HTR-8/SVneo (cell line): ENCODE data around the gene SYNE2.
A peak's percentile ranks its signal among the peaks of the same experiment; 100 is the strongest.

Source experiments
- DNase-seq: peaks from one replicate; pipeline ENCODE4 v3.0.0; 2011; ENCODE audit warnings: low spot score, mixed read lengths; ENCODE audit not compliant: insufficient read length
- FAIRE-seq: peaks from 2 replicates; lab custom pipeline; 2011; peaks lifted over from hg19 to GRCh38; lab: Jason Lieb, UNC

SYNE2 gene

GRCh38 chr14:63908667-63909264 is 56.0 kb downstream of the SYNE2 start:
- peak; percentile 97 for FAIRE-seq
- DNase-seq, result no peak

DNA sequence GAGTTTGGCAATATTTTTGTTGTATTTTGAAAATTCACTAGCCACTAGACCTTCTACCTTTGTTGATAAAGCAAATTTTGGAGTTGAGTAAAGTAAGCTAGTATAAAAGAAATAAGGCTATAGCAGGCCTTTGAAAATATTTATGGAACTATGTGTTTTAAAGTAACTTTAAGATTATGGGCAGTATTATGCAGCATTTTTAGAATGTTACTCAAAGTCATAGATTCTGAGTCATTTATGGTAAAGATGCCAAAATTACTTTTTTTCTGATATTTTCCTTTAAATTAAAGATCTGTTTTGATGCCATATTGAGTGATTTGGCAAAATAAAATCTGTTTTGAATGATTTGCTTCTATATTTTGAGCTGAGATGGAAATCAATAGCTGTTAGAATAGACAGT is 57.2 kb downstream of the SYNE2 start:
- peak; percentile 36 for FAIRE-seq
- DNase-seq, result no peak

DNA sequence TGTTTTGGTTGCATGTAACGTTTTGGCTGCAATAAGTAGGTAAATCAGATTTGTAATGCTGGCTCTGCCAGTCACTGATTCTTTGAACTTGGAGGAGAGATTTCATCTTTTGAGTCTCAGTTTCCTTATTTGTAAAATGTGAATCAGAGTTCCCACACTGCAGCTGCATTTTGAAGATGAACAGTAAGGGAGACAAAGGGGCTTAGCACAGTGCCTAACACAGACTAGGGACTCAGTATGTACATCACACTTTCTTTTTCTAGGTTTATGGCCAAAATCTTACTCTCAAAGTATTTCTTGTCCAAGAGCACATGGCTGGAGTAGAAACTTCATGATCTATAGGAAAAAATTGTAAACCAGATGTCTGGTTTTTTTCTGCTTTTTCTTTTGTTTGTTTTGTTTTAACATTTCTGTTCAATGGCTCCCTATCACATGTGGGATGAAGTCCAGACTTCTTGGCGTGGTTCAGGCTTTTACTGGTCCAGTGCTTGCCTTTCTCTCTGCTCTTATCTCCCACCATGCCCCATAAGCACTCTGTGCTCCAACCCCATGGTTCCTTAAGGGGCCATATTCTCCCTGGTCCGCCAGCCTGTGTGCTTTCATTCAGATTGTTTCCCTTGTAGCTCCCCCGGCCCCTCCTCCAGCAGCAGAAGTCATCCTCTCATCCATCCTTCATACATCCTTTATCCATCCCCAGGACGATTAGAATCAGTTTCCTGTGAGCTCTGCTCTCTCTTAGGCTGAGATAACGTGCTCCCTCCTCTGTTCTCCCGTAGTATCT is 58.0 kb downstream of the SYNE2 start:
- FAIRE-seq (no peak), DNase-seq (no peak)

- FAIRE-seq, result no peak
- DNase-seq, result no peak
Measured at GRCh38 chr14:63911404-63911803, 58.6 kb downstream of the SYNE2 start.

- DNase-seq, result no peak
- FAIRE-seq, result no peak
Measured at GRCh38 chr14:63912286-63912685, 59.5 kb downstream of the SYNE2 start.

DNA sequence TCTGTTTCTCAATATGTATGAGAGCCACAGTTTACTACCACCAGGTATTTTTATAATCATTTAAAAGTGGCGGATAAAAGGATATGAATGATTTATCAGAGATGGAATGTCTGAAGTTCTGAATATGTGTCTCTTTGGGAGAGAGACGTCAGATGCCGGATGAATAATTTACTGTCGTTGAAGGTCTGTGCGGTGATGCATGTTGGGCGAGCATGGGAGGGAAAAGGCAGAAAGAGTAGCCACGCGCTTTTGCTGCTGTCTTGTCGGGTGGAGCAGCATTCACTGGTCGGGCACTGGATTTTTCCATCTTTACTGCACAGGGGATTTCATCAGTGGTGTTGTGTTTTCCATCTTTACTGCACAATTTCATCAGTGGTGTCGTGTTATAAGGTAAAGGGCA is 65.6 kb downstream of the SYNE2 start:
- DNase-seq, result no peak
- no peak for FAIRE-seq

DNA sequence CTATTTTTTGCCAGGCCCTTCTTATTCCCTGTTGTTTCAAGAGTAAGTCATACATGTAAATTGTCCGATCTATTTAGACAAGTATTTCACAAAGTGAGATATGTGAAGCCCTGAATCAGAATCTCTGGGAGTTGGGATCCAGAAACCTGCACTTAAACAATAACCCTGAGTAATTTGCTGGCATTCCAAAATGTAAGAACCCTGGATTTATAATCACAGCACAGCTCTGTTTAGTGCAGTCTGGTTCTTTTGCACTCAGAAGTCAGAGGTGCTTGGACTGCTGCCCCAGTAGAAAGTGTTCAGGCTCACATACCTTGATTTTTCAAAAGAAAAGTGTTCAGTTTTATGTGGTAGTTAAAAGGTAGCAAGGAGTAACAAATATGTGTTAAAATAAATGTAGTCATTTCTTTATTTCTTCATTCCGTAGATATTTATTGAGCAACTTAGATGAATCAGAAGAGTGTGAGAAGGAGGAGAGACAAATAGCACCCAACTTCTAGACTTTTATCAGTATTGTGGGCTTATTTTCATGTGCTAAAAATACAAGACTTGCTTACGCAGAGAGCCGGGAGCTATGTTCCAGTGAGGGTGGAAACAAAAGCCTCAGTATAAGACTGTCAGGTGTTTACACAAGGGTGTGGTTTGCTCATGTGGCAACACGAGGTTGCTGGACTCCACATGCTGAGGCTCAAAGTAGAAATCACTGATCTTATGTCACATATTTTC is 70.1 kb downstream of the SYNE2 start:
- FAIRE-seq (peak; percentile 93), DNase-seq (no peak)

- DNase-seq (no peak), FAIRE-seq (no peak)
Measured at GRCh38 chr14:63923422-63923752, 70.6 kb downstream of the SYNE2 start.

- no peak for FAIRE-seq
- DNase-seq, result no peak
Measured at GRCh38 chr14:63924375-63924774, 71.6 kb downstream of the SYNE2 start.

- DNase-seq, result no peak
- no peak for FAIRE-seq
Measured at GRCh38 chr14:63926641-63927040, 73.8 kb downstream of the SYNE2 start.

DNA sequence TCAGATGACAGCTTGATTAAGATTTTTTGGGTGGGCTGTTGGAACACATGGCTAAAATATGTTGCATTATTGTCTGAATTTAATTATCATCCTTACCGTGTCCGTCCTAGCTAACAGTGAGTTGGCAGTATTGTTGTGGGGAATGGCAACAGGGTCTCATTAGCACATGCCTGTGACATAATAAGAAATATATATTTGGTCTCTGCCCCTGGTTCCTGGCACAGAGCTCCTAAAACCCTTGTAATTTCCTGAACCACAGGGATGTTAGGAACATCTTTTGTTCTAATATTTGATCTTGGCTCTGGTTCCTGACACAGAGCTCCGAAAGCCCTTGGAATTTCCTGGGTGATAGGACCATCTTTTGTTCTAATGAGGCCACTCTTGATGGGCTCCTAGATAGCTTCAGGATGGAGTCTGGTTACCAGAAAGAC is 76.0 kb downstream of the SYNE2 start:
- DNase-seq (no peak), FAIRE-seq (peak; percentile 90)

GRCh38 chr14:63933110-63933509 is 80.3 kb downstream of the SYNE2 start:
- peak; percentile 89 for FAIRE-seq
- DNase-seq, result no peak

DNA sequence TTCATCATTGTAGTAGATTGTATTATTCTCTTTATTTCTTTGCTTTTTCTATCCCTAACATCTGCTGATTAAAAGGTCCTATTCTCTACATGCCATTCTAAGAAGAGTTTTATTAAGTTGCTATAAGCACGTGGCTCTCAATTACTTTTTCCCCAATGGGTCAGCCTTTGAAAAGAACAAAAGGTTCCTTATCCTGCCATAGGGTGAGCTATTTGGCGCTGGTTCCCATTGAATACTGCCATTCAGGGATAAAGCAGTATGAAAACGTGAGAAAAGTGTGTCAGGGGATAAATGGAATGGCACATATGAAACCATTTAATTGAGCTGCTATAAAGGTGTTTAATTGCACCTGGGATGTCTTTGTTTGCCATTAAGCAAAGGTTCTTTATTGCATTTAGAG is 80.9 kb downstream of the SYNE2 start:
- no peak for DNase-seq
- FAIRE-seq, result peak; percentile 93

DNA sequence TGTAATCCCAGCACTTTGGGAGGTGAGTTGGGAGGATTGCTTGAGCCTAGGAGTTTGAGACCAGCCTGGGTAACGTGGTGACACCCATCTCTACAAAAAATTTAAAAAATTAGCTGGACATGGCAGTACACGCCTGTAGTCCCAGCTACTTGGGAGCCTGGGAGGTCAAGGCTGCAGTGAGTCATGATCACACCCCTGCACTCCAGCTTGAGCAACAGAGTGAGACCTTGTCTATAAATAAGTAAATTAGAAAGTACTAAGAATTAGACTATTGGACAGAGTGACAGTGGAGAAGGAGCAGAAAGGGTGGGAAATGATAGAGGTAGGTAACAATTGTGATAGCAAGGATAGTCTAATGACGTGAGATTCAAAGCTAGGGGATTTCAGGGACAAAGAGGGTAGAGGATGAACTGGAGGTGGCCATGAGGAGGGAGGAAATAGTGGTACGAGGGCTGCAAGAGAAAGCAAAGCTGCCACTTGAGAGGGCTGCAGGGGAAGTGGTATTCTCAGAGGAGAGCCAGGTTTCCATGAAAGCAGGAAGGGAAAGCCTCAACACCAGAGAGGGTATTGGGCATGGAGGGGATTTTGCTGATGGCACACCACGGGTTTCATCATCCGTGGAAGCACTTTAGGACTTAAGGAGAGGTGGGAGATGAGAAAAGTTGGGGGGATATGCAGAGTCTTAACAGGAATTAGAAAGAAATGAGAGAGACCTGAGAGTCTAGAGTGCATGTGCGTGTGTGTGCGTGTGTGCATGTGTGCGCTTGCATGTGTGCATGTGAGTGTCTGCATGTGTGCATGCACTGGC is 85.6 kb downstream of the SYNE2 start:
- FAIRE-seq, result no peak
- no peak for DNase-seq

GRCh38 chr14:63939006-63939270 is 86.1 kb downstream of the SYNE2 start:
- FAIRE-seq (no peak), DNase-seq (no peak)

- no peak for DNase-seq
- no peak for FAIRE-seq
Measured at GRCh38 chr14:63940387-63940786, 87.6 kb downstream of the SYNE2 start.

DNA sequence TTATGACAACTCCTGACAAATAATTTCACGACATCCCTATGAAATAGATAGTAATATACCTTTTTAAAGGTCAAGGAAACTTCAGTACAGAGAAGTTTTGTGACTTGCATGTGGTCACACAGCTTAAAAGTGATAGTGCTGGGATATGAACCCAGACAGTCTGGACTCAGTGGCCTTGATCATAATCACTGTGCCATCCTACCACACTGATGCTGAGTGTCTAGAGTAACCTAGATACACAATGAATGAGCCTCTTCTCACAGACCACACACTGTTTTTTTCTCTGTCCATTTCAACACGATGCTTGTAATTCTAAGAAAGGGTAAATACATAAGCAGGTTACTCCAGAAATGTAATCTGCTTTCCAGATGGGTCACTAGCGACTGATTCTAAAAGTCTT is 88.2 kb downstream of the SYNE2 start:
- FAIRE-seq (peak; percentile 98), DNase-seq (no peak)

- no peak for DNase-seq
- FAIRE-seq, result peak; percentile 94
Measured at GRCh38 chr14:63949696-63950095, 96.9 kb downstream of the SYNE2 start.

- DNase-seq (no peak), FAIRE-seq (peak; percentile 57)
Measured at GRCh38 chr14:63951021-63951420, 98.2 kb downstream of the SYNE2 start.

- no peak for DNase-seq
- no peak for FAIRE-seq
Measured at GRCh38 chr14:63951429-63951828, 98.6 kb downstream of the SYNE2 start.
